ENCODE measurements around the gene PPM1A.
A peak's percentile ranks its signal among the peaks of the same experiment; 100 is the strongest.

The PPM1A gene

DNA sequence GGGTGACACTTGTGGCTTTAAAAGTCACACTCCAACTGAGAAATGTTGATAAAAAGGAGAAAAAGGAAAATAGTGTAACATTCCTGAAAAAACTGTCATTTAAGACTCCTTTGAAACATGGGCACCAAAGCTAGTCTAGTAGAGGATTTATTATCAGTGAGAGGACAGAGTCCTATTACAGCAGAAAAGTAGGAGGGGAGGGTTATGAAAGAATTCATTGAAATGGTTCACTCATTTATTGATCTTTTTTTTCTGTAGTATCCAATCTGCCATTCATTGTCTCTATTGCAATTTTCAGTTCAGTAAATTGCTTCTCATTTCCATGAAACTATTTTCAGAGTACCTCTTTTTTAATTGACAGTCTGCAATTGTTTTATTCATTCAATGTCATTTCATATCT lies 25.4 kb downstream of the PPM1A start:
- no peak for DNase-seq (ENCODE audit: insufficient read length)
- TF ChIP-seq POLR2A (IDR thresholded peaks at IDR 0.05; ENCODE audit: low read depth, low read length): no peak
- no peak for TF ChIP-seq POLR2AphosphoS5 (IDR thresholded peaks at IDR 0.05; ENCODE audit: low read depth, low read length)
- TF ChIP-seq TAF1 (IDR thresholded peaks at IDR 0.05; ENCODE audit: borderline replicate concordance, low read depth, low read length): no peak
- no peak for FAIRE-seq

DNA sequence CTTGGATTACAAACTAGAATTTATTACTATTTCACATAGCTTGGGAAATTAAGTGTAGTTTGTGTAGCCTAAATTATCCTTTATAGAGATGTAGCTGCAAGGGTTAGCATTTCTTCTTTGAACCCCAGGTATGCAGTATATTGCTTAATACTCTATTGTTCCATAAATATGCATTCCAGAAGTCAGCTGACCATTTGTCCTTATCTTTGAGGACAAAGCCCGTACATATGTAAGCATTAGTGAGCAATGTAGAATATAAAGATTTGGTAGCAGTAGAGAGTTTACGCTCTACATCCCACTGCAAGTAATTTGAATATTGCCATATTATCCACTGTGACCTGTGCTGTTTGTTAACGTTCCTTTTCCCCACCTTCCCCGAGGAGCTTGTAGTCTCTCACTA lies 26.9 kb downstream of the PPM1A start:
- no peak for TF ChIP-seq TAF1 (IDR thresholded peaks at IDR 0.05; ENCODE audit: borderline replicate concordance, low read depth, low read length)
- no peak for TF ChIP-seq POLR2AphosphoS5 (IDR thresholded peaks at IDR 0.05; ENCODE audit: low read depth, low read length)
- no peak for TF ChIP-seq POLR2A (IDR thresholded peaks at IDR 0.05; ENCODE audit: low read depth, low read length)
- no peak for DNase-seq (ENCODE audit: insufficient read length)
- FAIRE-seq: no peak

DNA sequence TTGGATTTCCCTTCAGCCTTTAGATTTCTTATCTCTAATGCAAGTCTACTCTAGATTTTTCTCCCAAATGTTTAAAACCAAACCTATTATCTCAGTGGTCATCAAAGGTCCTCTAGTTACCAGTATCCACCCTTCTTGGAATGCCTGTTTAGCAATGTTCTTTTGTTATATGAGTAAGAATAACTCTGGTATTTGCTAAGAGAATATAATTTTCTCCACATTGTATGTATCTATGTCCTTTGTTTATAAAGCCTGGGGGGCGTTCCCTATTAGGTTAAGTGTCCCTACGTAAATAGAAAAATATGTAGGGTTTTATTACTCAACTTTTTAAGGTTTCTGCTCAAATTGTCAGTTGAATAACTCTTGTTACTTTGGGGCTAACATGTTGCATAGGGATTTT lies 27.3 kb downstream of the PPM1A start:
- FAIRE-seq (no peak), DNase-seq (ENCODE audit: insufficient read length) (no peak)
- no peak for TF ChIP-seq POLR2AphosphoS5 (IDR thresholded peaks at IDR 0.05; ENCODE audit: low read depth, low read length)
- no peak for TF ChIP-seq TAF1 (IDR thresholded peaks at IDR 0.05; ENCODE audit: borderline replicate concordance, low read depth, low read length)
- no peak for TF ChIP-seq POLR2A (IDR thresholded peaks at IDR 0.05; ENCODE audit: low read depth, low read length)

DNA sequence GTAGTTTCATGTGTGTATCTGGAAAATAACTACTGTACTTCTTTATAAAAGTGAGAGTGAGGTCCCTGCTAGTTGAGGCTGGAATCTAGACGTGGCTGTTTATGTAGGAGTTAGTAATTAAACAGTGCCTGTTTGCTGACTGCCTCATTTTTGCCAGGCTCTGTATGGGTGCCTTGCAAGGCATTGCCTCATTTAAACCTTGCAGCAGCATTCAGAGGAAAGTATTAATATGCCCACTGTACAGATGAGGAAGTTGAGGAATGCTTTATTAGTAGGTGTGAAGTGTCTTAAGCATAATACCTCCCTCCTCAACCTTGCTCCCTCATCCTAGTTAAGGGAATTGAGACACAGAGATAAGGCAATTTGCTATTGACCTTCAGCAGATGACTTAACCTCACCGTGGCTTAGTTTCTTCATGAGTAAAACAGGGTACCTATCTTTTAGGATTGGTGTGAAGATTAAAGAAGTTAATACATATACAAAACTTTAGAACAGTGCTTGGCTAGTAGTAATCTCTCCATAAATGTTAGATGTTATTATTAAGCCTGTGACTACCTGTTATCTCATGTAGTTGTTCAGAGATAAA lies 28.7 kb downstream of the PPM1A start:
- FAIRE-seq (no peak), DNase-seq (ENCODE audit: insufficient read length) (no peak)
- TF ChIP-seq TAF1 (IDR thresholded peaks at IDR 0.05; ENCODE audit: borderline replicate concordance, low read depth, low read length) (no peak), POLR2AphosphoS5 (IDR thresholded peaks at IDR 0.05; ENCODE audit: low read depth, low read length) (no peak), POLR2A (IDR thresholded peaks at IDR 0.05; ENCODE audit: low read depth, low read length) (no peak)

DNA sequence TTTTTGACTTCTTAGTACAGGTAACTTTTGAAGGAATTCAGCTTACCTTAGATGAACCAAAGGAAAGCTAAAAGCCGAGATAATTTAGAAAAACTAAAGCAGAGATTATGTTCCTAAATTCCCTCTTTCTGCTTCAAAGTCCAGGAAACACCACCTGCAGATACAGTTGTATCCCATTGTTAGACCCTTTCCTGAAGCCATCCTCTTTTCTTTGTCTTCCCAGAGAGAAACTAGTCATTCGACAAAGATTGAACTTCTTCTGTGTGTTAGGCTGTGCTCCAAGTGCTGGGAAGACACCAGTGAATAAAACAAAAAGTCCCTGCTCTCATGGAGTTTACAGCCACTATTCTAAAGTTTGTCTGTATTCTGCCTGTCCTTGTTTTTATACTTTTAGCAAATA lies 29.3 kb downstream of the PPM1A start:
- no peak for FAIRE-seq
- DNase-seq (ENCODE audit: insufficient read length): no peak
- TF ChIP-seq POLR2A (IDR thresholded peaks at IDR 0.05; ENCODE audit: low read depth, low read length): no peak
- no peak for TF ChIP-seq TAF1 (IDR thresholded peaks at IDR 0.05; ENCODE audit: borderline replicate concordance, low read depth, low read length)
- TF ChIP-seq POLR2AphosphoS5 (IDR thresholded peaks at IDR 0.05; ENCODE audit: low read depth, low read length): no peak

DNA sequence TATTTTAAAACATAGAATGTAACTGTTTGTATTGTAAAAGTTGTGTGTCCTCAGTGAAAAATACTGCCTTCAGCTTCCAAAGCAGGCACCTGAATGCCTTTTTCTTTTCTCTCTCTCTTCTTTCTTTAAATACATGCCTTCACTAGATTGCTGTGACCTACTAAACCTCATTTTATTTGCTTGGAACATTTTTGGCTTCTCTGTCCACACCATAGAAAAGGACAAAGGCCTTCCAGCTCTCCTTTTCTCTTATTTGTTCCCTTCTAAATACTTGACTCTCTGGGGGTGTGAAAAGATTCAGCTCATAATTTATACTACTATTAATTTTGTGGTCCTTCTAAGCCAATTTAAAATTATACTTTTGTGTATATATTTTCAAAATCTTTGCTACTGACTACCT lies 38.4 kb downstream of the PPM1A start:
- FAIRE-seq: no peak
- no peak for TF ChIP-seq POLR2AphosphoS5 (IDR thresholded peaks at IDR 0.05; ENCODE audit: low read depth, low read length)
- no peak for TF ChIP-seq POLR2A (IDR thresholded peaks at IDR 0.05; ENCODE audit: low read depth, low read length)

DNA sequence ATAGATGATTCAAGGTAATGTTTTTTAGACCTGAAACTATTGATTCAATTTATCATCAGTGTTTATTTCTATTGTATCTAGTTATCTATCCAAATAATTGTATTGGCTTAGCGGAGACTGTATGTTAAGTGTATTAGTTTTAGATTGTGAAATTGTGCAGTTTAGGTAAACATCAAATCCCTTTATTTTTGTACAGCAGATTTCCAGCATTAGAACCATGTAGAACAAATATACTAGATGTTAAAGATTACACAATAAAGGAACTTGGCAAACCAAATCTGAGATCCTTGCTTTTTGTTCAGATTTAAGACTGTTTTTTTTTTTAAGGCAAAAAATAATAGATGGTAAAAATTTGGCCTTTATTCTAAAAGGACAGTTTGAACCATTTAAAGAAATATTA lies 39.3 kb downstream of the PPM1A start:
- FAIRE-seq: no peak
- TF ChIP-seq TAF1 (IDR thresholded peaks at IDR 0.05; ENCODE audit: borderline replicate concordance, low read depth, low read length): no peak
- TF ChIP-seq POLR2AphosphoS5 (IDR thresholded peaks at IDR 0.05; ENCODE audit: low read depth, low read length): no peak
- TF ChIP-seq POLR2A (IDR thresholded peaks at IDR 0.05; ENCODE audit: low read depth, low read length): no peak

More for the DNA sequence above, 38.4 kb downstream of the PPM1A start:
- DNase-seq (ENCODE audit: insufficient read length): no peak

DNA sequence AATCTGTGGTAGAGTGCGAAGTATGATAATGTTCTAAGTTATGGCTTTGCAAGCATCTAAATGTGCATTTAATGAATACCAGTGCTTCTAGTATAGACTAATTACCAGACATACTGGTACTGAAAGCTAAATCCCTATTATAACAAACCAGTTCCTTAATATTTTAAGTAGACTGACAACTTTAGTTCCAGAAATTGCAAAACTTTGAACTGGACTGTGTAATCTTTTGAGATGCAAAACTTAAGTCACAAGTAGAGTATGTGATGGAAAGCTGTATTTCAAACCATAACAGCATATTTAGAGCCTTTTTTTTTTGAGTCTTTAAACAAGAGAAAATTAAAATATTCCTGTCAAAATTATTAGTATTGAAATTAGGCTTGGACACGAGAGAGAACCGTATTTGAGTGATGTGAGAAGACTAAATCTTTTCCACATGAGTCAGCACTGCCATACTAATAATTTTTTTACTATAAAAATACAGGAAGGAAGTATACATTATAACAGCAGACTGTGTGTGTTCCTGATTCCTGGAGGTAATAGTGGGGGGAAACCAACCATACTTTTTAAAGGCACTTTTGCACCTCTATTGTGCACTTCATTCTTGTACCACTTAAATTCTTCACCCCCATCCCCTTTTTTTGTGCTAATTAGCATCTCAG lies 45.5 kb downstream of the PPM1A start:
- DNase-seq (ENCODE audit: insufficient read length) (no peak), FAIRE-seq (no peak)
- TF ChIP-seq POLR2AphosphoS5 (IDR thresholded peaks at IDR 0.05; ENCODE audit: low read depth, low read length): no peak
- no peak for TF ChIP-seq TAF1 (IDR thresholded peaks at IDR 0.05; ENCODE audit: borderline replicate concordance, low read depth, low read length)
- TF ChIP-seq POLR2A (IDR thresholded peaks at IDR 0.05; ENCODE audit: low read depth, low read length): no peak

More for the DNA sequence above, 39.3 kb downstream of the PPM1A start:
- no peak for DNase-seq (ENCODE audit: insufficient read length)

DNA sequence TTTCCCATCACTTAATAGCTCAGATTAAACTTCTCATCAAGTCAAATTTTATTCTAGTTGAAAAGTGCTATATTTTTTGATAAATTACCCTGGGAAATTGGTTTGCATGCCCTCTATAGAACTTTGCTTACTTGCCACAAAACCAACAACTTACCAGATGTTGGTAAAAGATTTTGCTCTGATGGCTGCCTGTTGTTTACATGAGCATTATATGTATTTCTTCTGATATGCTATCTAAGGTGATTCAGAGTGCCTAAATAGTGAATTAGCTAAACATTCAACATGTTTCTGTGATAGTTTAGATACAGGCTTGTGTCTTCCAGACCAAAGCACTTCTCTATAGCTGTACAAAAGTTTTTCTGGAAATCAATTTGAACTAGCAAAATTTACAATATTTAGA lies 51.0 kb downstream of the PPM1A start:
- no peak for FAIRE-seq
- TF ChIP-seq POLR2A (IDR thresholded peaks at IDR 0.05; ENCODE audit: low read depth, low read length): no peak
- TF ChIP-seq POLR2AphosphoS5 (IDR thresholded peaks at IDR 0.05; ENCODE audit: low read depth, low read length): no peak
- no peak for TF ChIP-seq TAF1 (IDR thresholded peaks at IDR 0.05; ENCODE audit: borderline replicate concordance, low read depth, low read length)

DNA sequence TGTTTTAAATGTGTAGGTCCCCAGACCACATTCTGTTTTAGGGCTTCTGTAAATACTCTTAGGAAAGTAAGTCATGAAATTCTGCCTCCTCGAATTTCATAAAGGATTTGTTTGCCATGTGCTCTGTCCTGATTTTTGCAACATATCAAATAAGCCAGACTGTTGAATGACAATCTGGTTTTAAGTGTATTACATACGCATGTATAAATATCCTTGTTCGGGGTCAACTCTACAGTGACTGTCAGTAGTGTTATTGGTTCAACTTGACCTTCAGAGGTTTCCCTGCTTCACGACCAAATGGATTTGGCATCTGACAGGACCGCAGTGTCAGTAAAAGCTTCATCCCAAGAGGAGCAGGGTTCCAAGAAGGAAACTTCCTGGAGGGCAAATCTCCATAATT lies 52.7 kb downstream of the PPM1A start:
- FAIRE-seq (peak; percentile 30), DNase-seq (ENCODE audit: insufficient read length) (no peak)
- no peak for TF ChIP-seq POLR2AphosphoS5 (IDR thresholded peaks at IDR 0.05; ENCODE audit: low read depth, low read length)
- TF ChIP-seq TAF1 (IDR thresholded peaks at IDR 0.05; ENCODE audit: borderline replicate concordance, low read depth, low read length): no peak
- TF ChIP-seq POLR2A (IDR thresholded peaks at IDR 0.05; ENCODE audit: low read depth, low read length): no peak

More for the DNA sequence above, 51.0 kb downstream of the PPM1A start:
- DNase-seq (ENCODE audit: insufficient read length): no peak

DNA sequence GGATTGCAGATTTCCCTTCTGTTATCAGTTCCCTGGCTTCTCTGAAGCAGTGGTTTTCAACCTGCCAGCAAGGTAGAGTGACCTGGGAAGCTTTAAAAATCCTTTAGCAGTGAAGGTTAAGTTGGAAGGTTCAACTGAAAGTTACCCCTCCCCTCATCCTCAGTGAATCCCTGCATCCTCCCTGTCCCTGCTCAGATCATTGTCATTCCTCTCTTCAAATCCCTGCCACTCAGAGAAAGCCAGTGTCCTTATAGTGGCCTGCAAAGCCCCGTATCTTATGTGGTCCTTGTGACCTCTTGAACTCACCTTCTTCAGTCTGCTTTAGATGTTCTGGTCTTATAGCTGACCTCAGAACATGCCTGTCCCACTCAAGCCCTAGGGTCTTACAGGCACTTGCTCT lies 53.6 kb downstream of the PPM1A start:
- TF ChIP-seq TAF1 (IDR thresholded peaks at IDR 0.05; ENCODE audit: borderline replicate concordance, low read depth, low read length): no peak
- DNase-seq (ENCODE audit: insufficient read length): no peak
- no peak for FAIRE-seq

DNA sequence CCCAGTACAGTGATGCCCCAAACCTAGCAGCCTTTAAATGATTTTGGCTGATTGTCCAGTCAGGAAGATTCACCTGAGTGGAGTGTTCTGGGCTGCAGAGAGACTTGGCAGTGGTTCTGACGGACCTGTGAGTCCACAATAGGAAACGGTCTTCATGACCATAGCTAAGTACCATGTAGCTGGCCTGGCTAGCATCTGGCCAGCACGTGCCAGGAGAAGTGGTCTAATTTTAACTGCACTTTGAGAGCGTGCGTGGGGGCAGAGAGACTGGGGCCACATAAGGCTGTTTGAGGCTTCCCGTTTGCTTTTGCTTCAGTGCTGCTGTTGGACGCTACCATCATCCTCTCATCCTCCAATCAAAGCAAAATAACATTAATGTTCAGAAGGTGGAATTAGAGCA lies 54.7 kb downstream of the PPM1A start:
- FAIRE-seq (no peak), DNase-seq (ENCODE audit: insufficient read length) (no peak)
- TF ChIP-seq POLR2A (IDR thresholded peaks at IDR 0.05; ENCODE audit: low read depth, low read length): no peak

DNA sequence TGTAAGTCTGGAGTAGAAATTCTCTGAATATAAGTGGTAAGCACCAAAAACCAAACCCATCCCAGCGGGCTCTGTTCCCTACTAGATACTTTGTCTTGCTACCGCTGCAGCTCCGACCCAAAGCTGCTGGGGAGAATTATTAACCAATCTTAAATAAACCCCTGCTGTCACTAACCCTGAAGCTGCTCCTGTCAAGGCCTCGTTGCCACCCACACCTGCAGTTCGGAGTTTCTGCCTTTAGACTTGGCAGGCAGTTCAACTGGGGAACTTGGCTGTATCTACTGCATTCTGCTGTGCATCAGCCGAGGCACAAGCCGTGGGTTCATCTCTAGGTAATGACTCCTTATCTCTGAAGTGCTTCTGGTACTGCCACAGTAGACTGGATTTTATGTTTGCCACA lies 55.5 kb downstream of the PPM1A start:
- TF ChIP-seq POLR2AphosphoS5 (IDR thresholded peaks at IDR 0.05; ENCODE audit: low read depth, low read length): no peak
- no peak for DNase-seq (ENCODE audit: insufficient read length)
- FAIRE-seq: no peak
